NCI-H2081 treated with DMSO at 0.1 percent for 48 hours (cell line): ENCODE data around the gene TERB1.
A peak's percentile ranks its signal among the peaks of the same experiment; 100 is the strongest.

Experiments
- DNase-seq: peaks from one replicate; lab custom pipeline; 2025; lab: John Stamatoyannopoulos, UW

The TERB1 gene

GRCh38 chr16:66750279-66751052, 50.9 kb downstream of the TERB1 start:
- no peak for DNase-seq

- DNase-seq: no peak
Measured at GRCh38 chr16:66746682-66747081, 54.7 kb downstream of the TERB1 start.

- no peak for DNase-seq
Measured at GRCh38 chr16:66746048-66746447, 55.3 kb downstream of the TERB1 start.

GRCh38 chr16:66741950-66742808, 59.2 kb downstream of the TERB1 start:
- DNase-seq: no peak

GRCh38 chr16:66741169-66741900, 60.0 kb downstream of the TERB1 start:
- no peak for DNase-seq

- DNase-seq: no peak
Measured at GRCh38 chr16:66740533-66740932, 60.9 kb downstream of the TERB1 start.

- no peak for DNase-seq
Measured at GRCh38 chr16:66740010-66740409, 61.4 kb downstream of the TERB1 start.

- DNase-seq: no peak
Measured at GRCh38 chr16:66735891-66736290, 65.5 kb downstream of the TERB1 start.

GRCh38 chr16:66731101-66731500, 70.3 kb downstream of the TERB1 start:
- DNase-seq: no peak

- DNase-seq: no peak
Measured at GRCh38 chr16:66728804-66729203, 72.6 kb downstream of the TERB1 start.

GRCh38 chr16:66728117-66728787, 73.1 kb downstream of the TERB1 start:
- DNase-seq: peak; percentile 12

- no peak for DNase-seq
Measured at GRCh38 chr16:66720766-66721165, 80.6 kb downstream of the TERB1 start.

GRCh38 chr16:66719246-66719645, 82.1 kb downstream of the TERB1 start:
- DNase-seq: no peak

GRCh38 chr16:66717776-66718175, 83.6 kb downstream of the TERB1 start:
- DNase-seq: no peak

- no peak for DNase-seq
Measured at GRCh38 chr16:66717112-66717675, 84.2 kb downstream of the TERB1 start.

- DNase-seq: peak; percentile 14
Measured at GRCh38 chr16:66714654-66715307, 86.6 kb downstream of the TERB1 start.

- DNase-seq: no peak
Measured at GRCh38 chr16:66714062-66714461, 87.3 kb downstream of the TERB1 start.

- no peak for DNase-seq
Measured at GRCh38 chr16:66713076-66713475, 88.3 kb downstream of the TERB1 start.

GRCh38 chr16:66712512-66712911, 88.9 kb downstream of the TERB1 start:
- no peak for DNase-seq

GRCh38 chr16:66711581-66711980, 89.8 kb downstream of the TERB1 start:
- no peak for DNase-seq

- DNase-seq: no peak
Measured at GRCh38 chr16:66706506-66706880, 94.9 kb downstream of the TERB1 start.
